ENCODE measurements around the gene KCTD7. TPM values are rescaled to one million over a fixed set of nuclear protein-coding genes. Genes with fewer than 3 reads are reported as not detected.

Gene KCTD7
- total and polyA plus RNA-seq, 10 of the 15 experiments (the other 5 are each of a cell fraction or from before 2014, with no cell fraction given) = 1.6 to 18.0 (median 9.4) TPM

DNA sequence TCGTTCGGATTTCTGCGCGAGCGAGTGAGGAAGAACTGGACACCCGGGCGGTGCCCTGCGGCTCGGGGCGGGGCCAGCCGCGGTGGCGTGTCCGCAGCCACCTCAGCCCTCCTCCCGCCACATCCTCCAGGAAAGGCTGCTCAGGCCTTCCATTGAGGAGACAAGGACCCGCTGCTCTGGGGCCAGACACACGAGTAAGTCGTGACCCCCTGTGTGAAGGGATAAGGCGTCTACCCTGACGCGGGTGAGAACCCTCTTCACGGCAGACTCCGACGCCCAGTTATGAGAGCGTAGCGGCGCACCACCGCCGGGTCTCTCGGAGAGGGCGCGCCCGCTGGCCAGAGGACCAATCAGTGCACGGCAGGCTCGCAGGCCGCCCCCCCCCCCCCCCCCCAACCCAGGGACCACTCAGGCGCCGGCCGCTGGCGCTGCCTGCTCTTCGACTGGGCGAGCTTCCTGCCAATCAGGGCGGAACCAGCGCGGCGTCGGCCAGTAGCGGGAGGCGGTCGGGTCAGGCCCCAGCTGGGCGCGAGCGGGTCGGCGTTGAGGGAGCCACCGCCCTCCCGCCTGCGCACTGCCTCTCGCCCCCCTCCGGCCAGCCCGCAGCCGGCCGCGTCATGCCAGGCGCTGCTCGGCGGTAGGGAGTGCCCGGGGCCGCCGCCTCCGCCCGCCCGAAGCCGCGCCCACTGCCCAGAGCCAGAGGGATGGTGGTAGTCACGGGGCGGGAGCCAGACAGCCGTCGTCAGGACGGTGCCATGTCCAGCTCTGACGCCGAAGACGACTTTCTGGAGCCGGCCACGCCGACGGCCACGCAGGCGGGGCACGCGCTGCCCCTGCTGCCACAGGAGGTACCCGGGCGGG is at the start of gene KCTD7 (continued):
- TF ChIP-seq NFXL1 (IDR thresholded peaks at IDR 0.05; ENCODE audit: borderline replicate concordance) = no peak
- TF ChIP-seq, protein P1, sequence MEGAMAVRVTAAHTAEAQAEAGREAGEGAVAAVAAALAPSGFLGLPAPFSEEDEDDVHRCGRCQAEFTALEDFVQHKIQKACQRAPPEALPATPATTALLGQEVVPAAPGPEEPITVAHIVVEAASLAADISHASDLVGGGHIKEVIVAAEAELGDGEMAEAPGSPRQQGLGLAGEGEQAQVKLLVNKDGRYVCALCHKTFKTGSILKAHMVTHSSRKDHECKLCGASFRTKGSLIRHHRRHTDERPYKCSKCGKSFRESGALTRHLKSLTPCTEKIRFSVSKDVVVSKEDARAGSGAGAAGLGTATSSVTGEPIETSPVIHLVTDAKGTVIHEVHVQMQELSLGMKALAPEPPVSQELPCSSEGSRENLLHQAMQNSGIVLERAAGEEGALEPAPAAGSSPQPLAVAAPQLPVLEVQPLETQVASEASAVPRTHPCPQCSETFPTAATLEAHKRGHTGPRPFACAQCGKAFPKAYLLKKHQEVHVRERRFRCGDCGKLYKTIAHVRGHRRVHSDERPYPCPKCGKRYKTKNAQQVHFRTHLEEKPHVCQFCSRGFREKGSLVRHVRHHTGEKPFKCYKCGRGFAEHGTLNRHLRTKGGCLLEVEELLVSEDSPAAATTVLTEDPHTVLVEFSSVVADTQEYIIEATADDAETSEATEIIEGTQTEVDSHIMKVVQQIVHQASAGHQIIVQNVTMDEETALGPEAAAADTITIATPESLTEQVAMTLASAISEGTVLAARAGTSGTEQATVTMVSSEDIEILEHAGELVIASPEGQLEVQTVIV (IDR thresholded peaks at IDR 0.05; ENCODE audit: borderline replicate concordance, partially characterized antibody) = no peak
- TF ChIP-seq, protein P2, sequence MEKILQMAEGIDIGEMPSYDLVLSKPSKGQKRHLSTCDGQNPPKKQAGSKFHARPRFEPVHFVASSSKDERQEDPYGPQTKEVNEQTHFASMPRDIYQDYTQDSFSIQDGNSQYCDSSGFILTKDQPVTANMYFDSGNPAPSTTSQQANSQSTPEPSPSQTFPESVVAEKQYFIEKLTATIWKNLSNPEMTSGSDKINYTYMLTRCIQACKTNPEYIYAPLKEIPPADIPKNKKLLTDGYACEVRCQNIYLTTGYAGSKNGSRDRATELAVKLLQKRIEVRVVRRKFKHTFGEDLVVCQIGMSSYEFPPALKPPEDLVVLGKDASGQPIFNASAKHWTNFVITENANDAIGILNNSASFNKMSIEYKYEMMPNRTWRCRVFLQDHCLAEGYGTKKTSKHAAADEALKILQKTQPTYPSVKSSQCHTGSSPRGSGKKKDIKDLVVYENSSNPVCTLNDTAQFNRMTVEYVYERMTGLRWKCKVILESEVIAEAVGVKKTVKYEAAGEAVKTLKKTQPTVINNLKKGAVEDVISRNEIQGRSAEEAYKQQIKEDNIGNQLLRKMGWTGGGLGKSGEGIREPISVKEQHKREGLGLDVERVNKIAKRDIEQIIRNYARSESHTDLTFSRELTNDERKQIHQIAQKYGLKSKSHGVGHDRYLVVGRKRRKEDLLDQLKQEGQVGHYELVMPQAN (conservative IDR thresholded peaks at IDR 0.05) = peak; percentile 73
- no peak for TF ChIP-seq NFIC (IDR thresholded peaks at IDR 0.05; ENCODE audit: low read depth, low read length)
- TF ChIP-seq STAT1 (conservative IDR thresholded peaks at IDR 0.05) = 0 out of 2 replicates have a peak, but pooled peaks have one; percentile 61
- TF ChIP-seq, protein P3, sequence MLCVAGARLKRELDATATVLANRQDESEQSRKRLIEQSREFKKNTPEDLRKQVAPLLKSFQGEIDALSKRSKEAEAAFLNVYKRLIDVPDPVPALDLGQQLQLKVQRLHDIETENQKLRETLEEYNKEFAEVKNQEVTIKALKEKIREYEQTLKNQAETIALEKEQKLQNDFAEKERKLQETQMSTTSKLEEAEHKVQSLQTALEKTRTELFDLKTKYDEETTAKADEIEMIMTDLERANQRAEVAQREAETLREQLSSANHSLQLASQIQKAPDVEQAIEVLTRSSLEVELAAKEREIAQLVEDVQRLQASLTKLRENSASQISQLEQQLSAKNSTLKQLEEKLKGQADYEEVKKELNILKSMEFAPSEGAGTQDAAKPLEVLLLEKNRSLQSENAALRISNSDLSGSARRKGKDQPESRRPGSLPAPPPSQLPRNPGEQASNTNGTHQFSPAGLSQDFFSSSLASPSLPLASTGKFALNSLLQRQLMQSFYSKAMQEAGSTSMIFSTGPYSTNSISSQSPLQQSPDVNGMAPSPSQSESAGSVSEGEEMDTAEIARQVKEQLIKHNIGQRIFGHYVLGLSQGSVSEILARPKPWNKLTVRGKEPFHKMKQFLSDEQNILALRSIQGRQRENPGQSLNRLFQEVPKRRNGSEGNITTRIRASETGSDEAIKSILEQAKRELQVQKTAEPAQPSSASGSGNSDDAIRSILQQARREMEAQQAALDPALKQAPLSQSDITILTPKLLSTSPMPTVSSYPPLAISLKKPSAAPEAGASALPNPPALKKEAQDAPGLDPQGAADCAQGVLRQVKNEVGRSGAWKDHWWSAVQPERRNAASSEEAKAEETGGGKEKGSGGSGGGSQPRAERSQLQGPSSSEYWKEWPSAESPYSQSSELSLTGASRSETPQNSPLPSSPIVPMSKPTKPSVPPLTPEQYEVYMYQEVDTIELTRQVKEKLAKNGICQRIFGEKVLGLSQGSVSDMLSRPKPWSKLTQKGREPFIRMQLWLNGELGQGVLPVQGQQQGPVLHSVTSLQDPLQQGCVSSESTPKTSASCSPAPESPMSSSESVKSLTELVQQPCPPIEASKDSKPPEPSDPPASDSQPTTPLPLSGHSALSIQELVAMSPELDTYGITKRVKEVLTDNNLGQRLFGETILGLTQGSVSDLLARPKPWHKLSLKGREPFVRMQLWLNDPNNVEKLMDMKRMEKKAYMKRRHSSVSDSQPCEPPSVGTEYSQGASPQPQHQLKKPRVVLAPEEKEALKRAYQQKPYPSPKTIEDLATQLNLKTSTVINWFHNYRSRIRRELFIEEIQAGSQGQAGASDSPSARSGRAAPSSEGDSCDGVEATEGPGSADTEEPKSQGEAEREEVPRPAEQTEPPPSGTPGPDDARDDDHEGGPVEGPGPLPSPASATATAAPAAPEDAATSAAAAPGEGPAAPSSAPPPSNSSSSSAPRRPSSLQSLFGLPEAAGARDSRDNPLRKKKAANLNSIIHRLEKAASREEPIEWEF (IDR thresholded peaks at IDR 0.05; ENCODE audit: insufficient replicate concordance, low read depth, low read length) = no peak
- peak; percentile 99 for TF ChIP-seq POLR2A (IDR thresholded peaks at IDR 0.05; ENCODE audit: low read depth, low read length)
- peak; percentile 97 for TF ChIP-seq DPF2 (IDR thresholded peaks at IDR 0.05)
- TF ChIP-seq RB1 (IDR thresholded peaks at IDR 0.05; ENCODE audit: borderline replicate concordance) = peak; percentile 72; the same call in 1 of the 2 replicates
- TF ChIP-seq, protein P4, sequence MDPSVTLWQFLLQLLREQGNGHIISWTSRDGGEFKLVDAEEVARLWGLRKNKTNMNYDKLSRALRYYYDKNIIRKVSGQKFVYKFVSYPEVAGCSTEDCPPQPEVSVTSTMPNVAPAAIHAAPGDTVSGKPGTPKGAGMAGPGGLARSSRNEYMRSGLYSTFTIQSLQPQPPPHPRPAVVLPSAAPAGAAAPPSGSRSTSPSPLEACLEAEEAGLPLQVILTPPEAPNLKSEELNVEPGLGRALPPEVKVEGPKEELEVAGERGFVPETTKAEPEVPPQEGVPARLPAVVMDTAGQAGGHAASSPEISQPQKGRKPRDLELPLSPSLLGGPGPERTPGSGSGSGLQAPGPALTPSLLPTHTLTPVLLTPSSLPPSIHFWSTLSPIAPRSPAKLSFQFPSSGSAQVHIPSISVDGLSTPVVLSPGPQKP (IDR thresholded peaks at IDR 0.05; ENCODE audit: low read depth, low read length) = no peak
- 0 out of 2 replicates have a peak, but pooled peaks have one; percentile 14 for TF ChIP-seq EED (IDR thresholded peaks at IDR 0.05; ENCODE audit: low read depth)
- TF ChIP-seq, protein P5, sequence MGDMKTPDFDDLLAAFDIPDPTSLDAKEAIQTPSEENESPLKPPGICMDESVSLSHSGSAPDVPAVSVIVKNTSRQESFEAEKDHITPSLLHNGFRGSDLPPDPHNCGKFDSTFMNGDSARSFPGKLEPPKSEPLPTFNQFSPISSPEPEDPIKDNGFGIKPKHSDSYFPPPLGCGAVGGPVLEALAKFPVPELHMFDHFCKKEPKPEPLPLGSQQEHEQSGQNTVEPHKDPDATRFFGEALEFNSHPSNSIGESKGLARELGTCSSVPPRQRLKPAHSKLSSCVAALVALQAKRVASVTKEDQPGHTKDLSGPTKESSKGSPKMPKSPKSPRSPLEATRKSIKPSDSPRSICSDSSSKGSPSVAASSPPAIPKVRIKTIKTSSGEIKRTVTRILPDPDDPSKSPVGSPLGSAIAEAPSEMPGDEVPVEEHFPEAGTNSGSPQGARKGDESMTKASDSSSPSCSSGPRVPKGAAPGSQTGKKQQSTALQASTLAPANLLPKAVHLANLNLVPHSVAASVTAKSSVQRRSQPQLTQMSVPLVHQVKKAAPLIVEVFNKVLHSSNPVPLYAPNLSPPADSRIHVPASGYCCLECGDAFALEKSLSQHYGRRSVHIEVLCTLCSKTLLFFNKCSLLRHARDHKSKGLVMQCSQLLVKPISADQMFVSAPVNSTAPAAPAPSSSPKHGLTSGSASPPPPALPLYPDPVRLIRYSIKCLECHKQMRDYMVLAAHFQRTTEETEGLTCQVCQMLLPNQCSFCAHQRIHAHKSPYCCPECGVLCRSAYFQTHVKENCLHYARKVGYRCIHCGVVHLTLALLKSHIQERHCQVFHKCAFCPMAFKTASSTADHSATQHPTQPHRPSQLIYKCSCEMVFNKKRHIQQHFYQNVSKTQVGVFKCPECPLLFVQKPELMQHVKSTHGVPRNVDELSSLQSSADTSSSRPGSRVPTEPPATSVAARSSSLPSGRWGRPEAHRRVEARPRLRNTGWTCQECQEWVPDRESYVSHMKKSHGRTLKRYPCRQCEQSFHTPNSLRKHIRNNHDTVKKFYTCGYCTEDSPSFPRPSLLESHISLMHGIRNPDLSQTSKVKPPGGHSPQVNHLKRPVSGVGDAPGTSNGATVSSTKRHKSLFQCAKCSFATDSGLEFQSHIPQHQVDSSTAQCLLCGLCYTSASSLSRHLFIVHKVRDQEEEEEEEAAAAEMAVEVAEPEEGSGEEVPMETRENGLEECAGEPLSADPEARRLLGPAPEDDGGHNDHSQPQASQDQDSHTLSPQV (IDR thresholded peaks at IDR 0.05) = 0 out of 2 replicates have a peak, but pooled peaks have one; percentile 25
- no peak for TF ChIP-seq STAT3 (IDR thresholded peaks at IDR 0.05; ENCODE audit: low read depth, low read length)
